Esophagus muscularis mucosa (tissue), 3 donors: ENCODE data around the gene PNCK.
"Not testable (repeated sequence)": the region's sequence is repeated elsewhere in the genome, so short reads cannot be mapped to it uniquely, and the experiment has no call there.

Source experiments
- POLR2A ChIP-seq: fragments of 450-650 bp; IDR thresholded peaks from one replicate; pipeline ENCODE4 v1.6.1; 2017; ENCODE audit warnings: antibody characterized with exemption, moderate library complexity, mild to moderate bottlenecking, low read depth
- TF ChIP-seq, protein P1 (sequence below), 3 experiments: fragments of 200-600 bp in 2 of 3; fragments of 450-650 bp in 1 of 3; sonication (generic) in 2 of 3; IDR thresholded peaks; one replicate each; pipeline ENCODE4 v1.5.1; 2017 to 2019; ENCODE audit warnings: antibody characterized with exemption in 3 of 3, mild to moderate bottlenecking in 2 of 3, moderate library complexity in 1 of 3

GRCh38 chrX:153699784-153700371 is 26.3 kb upstream of the PNCK start:
- TF ChIP-seq, protein P1, sequence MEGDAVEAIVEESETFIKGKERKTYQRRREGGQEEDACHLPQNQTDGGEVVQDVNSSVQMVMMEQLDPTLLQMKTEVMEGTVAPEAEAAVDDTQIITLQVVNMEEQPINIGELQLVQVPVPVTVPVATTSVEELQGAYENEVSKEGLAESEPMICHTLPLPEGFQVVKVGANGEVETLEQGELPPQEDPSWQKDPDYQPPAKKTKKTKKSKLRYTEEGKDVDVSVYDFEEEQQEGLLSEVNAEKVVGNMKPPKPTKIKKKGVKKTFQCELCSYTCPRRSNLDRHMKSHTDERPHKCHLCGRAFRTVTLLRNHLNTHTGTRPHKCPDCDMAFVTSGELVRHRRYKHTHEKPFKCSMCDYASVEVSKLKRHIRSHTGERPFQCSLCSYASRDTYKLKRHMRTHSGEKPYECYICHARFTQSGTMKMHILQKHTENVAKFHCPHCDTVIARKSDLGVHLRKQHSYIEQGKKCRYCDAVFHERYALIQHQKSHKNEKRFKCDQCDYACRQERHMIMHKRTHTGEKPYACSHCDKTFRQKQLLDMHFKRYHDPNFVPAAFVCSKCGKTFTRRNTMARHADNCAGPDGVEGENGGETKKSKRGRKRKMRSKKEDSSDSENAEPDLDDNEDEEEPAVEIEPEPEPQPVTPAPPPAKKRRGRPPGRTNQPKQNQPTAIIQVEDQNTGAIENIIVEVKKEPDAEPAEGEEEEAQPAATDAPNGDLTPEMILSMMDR (IDR thresholded peaks at IDR 0.05) = not testable (repeated sequence)
- TF ChIP-seq POLR2A = not testable (repeated sequence)
